Measurements from ENCODE around the gene LRRC1.

LRRC1 gene

DNA sequence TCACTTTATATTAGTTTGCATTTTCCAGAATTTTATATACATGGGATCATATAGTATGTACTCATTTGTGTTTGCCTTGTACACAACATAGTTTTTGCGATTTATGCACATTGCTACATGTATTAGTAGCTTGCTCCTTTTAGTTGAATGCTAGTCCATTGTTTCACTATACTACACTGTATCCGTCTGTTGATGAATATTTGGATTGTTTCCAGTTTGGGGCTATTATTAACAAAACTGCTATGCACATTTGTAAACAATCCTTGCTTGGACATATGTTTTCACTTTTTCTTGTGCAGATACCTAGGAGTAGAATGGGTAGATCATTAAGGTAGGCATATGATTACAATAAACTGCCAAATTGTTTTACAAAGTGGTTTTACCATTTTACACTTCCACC is 3.9 kb upstream of the LRRC1 start:
- POLR2A ChIA-PET, result no interaction called here

DNA sequence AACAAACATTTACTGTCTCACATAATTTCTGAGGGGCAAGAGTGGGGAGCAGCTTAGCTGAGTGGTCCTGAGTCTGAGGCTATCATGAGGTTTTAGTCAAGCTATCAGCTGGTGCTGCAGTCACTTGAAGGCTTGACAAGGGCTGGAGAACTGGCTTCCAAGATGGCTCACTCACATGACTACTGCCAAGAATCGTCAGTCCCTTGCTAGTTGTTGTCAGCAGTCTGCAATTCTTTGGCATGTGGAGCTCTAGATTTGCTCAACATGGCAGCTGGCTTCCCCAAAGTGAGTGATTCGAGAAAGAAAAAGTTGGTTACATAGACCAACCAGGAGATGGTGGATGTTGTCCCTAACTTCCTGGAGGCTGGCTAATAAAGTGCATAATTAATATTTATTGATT is 2.8 kb upstream of the LRRC1 start:
- no peak for DNase-seq (ENCODE audit: extremely low spot score)
- TF ChIP-seq, protein P1, sequence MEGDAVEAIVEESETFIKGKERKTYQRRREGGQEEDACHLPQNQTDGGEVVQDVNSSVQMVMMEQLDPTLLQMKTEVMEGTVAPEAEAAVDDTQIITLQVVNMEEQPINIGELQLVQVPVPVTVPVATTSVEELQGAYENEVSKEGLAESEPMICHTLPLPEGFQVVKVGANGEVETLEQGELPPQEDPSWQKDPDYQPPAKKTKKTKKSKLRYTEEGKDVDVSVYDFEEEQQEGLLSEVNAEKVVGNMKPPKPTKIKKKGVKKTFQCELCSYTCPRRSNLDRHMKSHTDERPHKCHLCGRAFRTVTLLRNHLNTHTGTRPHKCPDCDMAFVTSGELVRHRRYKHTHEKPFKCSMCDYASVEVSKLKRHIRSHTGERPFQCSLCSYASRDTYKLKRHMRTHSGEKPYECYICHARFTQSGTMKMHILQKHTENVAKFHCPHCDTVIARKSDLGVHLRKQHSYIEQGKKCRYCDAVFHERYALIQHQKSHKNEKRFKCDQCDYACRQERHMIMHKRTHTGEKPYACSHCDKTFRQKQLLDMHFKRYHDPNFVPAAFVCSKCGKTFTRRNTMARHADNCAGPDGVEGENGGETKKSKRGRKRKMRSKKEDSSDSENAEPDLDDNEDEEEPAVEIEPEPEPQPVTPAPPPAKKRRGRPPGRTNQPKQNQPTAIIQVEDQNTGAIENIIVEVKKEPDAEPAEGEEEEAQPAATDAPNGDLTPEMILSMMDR (IDR thresholded peaks at IDR 0.05; ENCODE audit: control extremely low read depth, extremely low read depth, low read depth, missing control alignments), result no peak
- ChIA-PET CTCF (interaction anchor here (1.3 kb wide), 1 partner anchor 67 kb away, joined by 3 read pairs; no protein-coding TSS in a partner anchor), POLR2A (no interaction called here)

More for the DNA sequence above, 3.9 kb upstream of the LRRC1 start:
- DNase-seq (ENCODE audit: extremely low spot score), result no peak
- TF ChIP-seq, protein P1 (IDR thresholded peaks at IDR 0.05; ENCODE audit: control extremely low read depth, extremely low read depth, low read depth, missing control alignments), result no peak
- CTCF ChIA-PET, result interaction anchor here (1.3 kb wide), 1 partner anchor 8 kb away, joined by 4 read pairs; no protein-coding TSS in a partner anchor

DNA sequence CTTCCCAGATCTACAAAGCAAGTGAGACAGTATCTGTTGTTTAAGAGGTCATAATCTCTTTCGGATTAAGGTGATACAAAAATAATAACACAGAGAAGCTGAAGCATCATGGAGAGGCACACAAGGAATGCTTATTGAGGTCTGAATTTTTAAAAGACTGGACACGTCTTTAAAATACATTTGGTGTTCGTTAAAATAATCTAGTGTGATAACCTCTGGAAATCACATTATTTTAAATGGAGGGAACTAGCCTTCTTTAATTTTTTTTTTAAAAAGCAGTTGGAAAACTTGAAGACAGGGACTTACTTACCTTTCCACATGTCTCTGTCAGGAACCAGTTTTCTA is 1.9 kb upstream of the LRRC1 start:
- POLR2A ChIA-PET, result no interaction called here
- CTCF ChIA-PET, result interaction anchor here (1.0 to 1.9 kb wide), 4 partner anchors 64 to 163 kb away, joined by 3 to 5 read pairs (median 3); no protein-coding TSS in a partner anchor
- no peak for DNase-seq (ENCODE audit: extremely low spot score)
- TF ChIP-seq, protein P1 (IDR thresholded peaks at IDR 0.05; ENCODE audit: control extremely low read depth, extremely low read depth, low read depth, missing control alignments), result no peak

DNA sequence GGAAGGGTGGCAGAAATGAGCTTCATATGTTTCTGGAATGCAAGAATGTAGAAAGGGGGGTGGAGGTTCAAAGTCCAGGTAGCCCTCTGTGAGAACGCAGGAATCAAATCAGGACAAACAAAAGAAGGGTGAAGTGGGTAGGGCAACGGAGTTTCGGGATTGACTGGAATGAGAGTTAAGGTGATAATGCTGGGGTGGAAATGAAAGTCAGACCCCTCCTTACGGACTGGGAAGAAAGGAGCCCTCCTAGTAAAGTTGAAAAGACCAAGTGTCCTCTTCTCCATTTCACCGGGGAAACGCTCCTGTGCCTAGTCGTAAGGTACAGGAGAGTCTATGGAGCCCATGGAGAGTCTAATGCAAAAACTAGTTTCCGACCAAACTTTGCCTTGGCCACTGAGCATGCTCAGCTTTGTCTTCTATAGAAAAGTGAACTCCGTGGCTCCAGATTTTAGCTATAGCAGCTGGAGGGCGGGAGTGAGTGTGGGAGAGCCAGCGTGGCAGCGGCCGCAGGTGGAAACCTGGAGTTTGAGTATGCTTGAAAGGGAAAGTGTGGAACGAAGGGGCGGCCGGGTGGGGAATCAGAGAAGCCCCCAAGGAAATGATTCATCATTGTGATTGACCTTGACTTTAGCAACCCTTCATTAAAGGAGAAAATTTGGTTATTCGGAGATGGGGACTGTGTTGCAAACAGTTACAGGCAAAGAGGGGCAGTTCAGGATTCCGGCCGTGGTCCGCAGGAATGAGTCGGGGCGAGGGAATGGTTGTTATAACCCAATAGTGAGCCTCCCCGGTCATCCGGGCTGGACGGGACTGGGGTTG is 1.3 kb upstream of the LRRC1 start:
- TF ChIP-seq, protein P1 (IDR thresholded peaks at IDR 0.05; ENCODE audit: control extremely low read depth, extremely low read depth, low read depth, missing control alignments), result no peak
- peak; percentile 48 for DNase-seq (ENCODE audit: extremely low spot score)
- POLR2A ChIA-PET, result no interaction called here
- CTCF ChIA-PET, result interaction anchor here (1.0 to 1.9 kb wide), 5 partner anchors 64 to 300 kb away, joined by 3 to 5 read pairs (median 3); no protein-coding TSS in a partner anchor

DNA sequence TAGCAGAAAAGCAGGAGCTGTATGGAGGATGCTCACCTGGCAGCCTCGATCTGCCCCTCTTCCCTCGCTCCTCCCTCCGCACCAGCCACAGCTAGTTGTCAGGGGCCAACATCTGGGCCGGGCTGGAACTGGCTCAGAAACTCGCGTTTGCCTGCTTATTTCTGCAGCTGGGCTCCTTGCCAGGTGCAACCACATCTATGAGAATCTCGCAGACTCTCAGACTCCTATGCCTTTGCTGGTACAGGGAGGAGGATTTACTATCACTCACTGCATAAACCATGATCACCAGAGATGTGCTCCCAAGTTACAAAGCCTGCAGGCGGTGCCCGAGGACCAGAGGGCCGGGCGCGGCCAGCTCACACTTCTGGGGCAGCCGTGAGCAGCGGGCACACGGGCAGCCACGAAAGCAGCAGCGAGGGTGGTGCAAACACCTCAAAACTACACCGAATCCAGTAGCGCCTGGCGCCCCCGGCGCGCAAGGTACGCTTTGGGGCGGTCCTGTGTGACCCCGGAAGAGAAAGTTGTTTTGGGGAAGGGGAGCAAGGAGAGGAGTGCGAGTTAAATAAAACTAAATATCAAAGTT is 577 bp upstream of the LRRC1 start:
- ChIA-PET CTCF (interaction anchor here (1.2 to 2.0 kb wide), 5 partner anchors 66 to 301 kb away, joined by 3 to 5 read pairs (median 4); no protein-coding TSS in a partner anchor), POLR2A (no interaction called here)
- TF ChIP-seq, protein P1 (IDR thresholded peaks at IDR 0.05; ENCODE audit: control extremely low read depth, extremely low read depth, low read depth, missing control alignments), result peak; percentile 12
- DNase-seq (ENCODE audit: extremely low spot score), result peak; percentile 57

DNA sequence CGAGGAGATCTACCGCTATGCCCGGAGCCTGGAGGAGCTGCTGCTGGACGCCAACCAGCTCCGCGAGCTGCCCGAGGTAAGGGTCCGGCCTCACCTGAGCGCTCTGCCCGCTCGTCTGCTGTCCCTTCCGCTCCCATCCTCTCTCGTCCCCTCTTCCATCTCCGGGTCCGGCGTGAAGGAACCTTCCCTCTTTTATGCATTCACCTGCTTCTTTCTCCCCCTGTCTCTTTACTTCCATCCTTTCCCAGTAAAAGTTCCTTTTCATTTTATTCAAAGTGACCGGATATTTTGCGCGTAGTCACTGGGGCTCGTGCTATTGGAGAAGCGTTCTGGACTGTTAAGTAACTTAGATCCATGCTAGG is 516 bp downstream of the LRRC1 start:
- peak; percentile 44 for DNase-seq (ENCODE audit: extremely low spot score)
- TF ChIP-seq, protein P1 (IDR thresholded peaks at IDR 0.05; ENCODE audit: control extremely low read depth, extremely low read depth, low read depth, missing control alignments), result no peak
- ChIA-PET POLR2A (no interaction called here), CTCF (interaction anchor here (0.8 to 2.0 kb wide), 5 partner anchors 9 to 302 kb away, joined by 3 to 5 read pairs (median 4); no protein-coding TSS in a partner anchor)

All from GM10248 (cell line).